IPS-NIHi7 (cell line): ENCODE measurements around the gene EBP.
"Not testable (repeated sequence)": the region's sequence is repeated elsewhere in the genome, so short reads cannot be mapped to it uniquely, and the experiment has no call there.

Experiments used
- DNase-seq: peaks from one replicate; pipeline ENCODE4 v3.0.0; 2012; ENCODE audit warnings: mixed read lengths; ENCODE audit errors: extremely low spot score

EBP gene

GRCh38 chrX:48493890-48494364, 27.7 kb upstream of the EBP start:
- DNase-seq: peak; percentile 62

GRCh38 chrX:48496660-48497059, 24.9 kb upstream of the EBP start:
- DNase-seq: no peak

GRCh38 chrX:48497871-48498270, 23.7 kb upstream of the EBP start:
- no peak for DNase-seq

- no peak for DNase-seq
Measured at GRCh38 chrX:48498374-48498809, 23.2 kb upstream of the EBP start.

GRCh38 chrX:48504261-48504660, 17.3 kb upstream of the EBP start:
- DNase-seq: no peak

- DNase-seq: no peak
Measured at GRCh38 chrX:48505481-48505880, 16.1 kb upstream of the EBP start.

GRCh38 chrX:48507246-48507645, 14.4 kb upstream of the EBP start:
- DNase-seq: no peak

GRCh38 chrX:48508400-48509244, 13.0 kb upstream of the EBP start, which contains the start of gene PORCN:
PORCN (plus strand) TSS chrX:48508992; CDS start chrX:48509821, 829 bp downstream.
- peak; percentile 80 for DNase-seq

GRCh38 chrX:48509245-48509590, 12.4 kb upstream of the EBP start:
- DNase-seq: no peak

- DNase-seq: no peak
Measured at GRCh38 chrX:48509619-48510018, 12.0 kb upstream of the EBP start.

- no peak for DNase-seq
Measured at GRCh38 chrX:48511560-48511959, 10.0 kb upstream of the EBP start.

GRCh38 chrX:48512371-48512935, 9.2 kb upstream of the EBP start:
- DNase-seq: no peak

GRCh38 chrX:48513670-48514069, 7.9 kb upstream of the EBP start:
- no peak for DNase-seq

- no peak for DNase-seq
Measured at GRCh38 chrX:48514126-48514806, 7.3 kb upstream of the EBP start.

- no peak for DNase-seq
Measured at GRCh38 chrX:48514868-48515460, 6.6 kb upstream of the EBP start.

- DNase-seq: no peak
Measured at GRCh38 chrX:48515842-48516241, 5.8 kb upstream of the EBP start.

- no peak for DNase-seq
Measured at GRCh38 chrX:48516285-48516684, 5.3 kb upstream of the EBP start.

GRCh38 chrX:48516987-48517386, 4.6 kb upstream of the EBP start:
- DNase-seq: no peak

GRCh38 chrX:48519481-48519880, 2.1 kb upstream of the EBP start:
- not testable (repeated sequence) for DNase-seq

GRCh38 chrX:48520455-48520854, 1.2 kb upstream of the EBP start:
- no peak for DNase-seq

- DNase-seq: no peak
Measured at GRCh38 chrX:48520976-48521352, 644 bp upstream of the EBP start.

GRCh38 chrX:48522291-48522690, 683 bp downstream of the EBP start:
- no peak for DNase-seq
